Middle frontal gyrus (tissue), 1 donor: ENCODE results near the gene ANKMY2.
"Not testable (repeated sequence)": the region's sequence is repeated elsewhere in the genome, so short reads cannot be mapped to it uniquely, and the experiment has no call there.

Experiments used
- DNase-seq: peaks from one replicate; pipeline ENCODE4 v3.0.0-alpha.2; 2015; ENCODE audit warnings: low spot score; ENCODE audit errors: extremely low spot score

Gene ANKMY2

DNA sequence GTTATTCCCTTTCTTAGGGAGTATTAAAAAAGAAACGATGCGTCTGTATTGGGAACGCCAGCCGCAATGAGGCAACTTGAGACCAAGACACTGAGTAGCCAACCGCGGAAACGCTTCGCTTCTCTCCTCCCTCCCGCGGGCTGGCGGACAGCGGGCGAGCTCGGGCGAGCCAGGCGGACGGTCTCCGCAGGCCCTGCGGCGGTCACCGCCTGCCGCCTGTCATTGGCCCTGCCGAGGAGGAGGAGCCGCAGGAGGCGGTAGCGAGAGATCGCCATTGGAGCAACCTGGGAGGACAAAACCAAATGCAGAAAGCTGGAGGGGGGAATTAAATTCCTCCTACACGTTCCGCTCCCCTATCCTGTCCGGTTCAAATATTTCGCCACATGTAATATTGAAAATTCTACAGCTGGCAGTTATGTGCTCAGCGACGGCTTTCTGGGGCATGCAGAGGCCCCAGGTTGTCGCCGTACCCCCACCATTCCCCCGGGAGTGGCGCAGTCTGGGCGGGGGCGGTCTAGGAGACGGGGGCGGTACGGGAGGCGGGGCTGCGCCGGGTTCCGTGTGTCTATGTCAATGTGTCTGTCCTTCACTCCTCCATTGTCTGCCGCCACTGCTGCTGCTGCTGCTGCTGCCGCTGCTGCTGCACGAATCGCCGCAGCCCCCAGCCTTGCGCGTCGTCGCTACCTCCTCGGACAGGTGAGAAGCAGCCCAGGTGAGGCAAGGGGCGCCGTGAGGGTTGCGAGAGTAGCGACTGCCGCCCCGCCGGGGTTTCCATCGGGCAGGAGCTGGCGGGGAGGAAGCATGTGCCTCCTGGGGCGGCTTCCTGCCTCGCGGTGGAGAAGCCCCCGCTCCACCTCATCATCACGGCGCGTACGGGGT, at the start of gene ANKMY2, which contains the start of gene BZW2:
ANKMY2 (minus strand) TSS at position 162 of the 879 bp plus-strand sequence. CDS start 181 bp downstream, outside the sequence.
BZW2 (plus strand) TSS at position 589 of the 879 bp plus-strand sequence. CDS start 19,263 bp downstream, outside the sequence.
- peak; percentile 88 for DNase-seq

DNA sequence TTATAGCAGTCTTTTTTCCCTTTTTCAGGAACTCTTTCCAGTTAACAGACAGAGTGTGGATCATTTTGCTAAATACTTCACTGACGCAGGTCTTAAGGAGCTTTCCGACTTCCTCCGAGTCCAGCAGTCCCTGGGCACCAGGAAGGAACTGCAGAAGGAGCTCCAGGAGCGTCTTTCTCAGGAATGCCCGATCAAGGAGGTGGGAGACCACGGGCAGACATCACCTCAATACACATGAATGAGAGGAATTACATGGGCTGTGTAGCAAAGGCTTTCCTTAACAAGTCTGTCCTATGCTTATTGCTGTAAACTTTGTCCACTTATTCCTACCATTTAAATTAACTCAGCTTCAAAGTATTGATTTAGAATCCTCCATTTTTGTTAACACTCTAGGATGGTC, 49.3 kb upstream of the ANKMY2 start:
- DNase-seq = no peak

DNA sequence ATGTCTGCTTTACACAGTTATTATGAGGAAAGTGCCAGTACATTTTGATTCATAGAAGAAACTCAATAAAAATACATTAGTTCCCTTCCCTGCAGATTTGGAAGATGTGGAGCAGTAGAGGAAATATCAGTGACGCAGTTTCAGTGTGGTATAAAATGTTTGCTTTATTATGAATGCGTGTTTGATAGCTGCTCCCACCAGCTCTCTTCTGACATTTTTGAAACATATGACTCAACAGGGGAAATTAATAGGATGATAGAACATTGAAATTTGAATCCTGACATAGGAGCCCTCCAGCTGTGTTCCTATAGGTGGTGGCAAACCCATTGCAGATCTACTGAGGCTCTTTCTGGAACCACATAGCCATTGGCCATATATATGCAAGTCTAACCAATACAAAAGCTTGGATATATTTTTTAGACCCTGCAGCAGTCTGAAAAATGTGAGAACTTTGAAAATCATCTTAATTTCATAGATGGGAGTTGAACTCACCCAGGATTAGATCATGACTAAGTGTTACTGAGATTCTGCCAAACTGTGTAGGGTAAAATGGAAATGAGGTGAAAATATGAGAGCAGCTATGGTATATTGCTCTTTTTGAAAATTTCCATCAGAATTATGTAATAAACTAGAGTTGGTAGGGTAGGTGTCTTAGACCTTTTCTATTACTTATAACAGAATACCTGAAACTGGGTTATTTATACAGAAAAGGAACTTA, 48.2 kb upstream of the ANKMY2 start:
- DNase-seq = peak; percentile 12

DNA sequence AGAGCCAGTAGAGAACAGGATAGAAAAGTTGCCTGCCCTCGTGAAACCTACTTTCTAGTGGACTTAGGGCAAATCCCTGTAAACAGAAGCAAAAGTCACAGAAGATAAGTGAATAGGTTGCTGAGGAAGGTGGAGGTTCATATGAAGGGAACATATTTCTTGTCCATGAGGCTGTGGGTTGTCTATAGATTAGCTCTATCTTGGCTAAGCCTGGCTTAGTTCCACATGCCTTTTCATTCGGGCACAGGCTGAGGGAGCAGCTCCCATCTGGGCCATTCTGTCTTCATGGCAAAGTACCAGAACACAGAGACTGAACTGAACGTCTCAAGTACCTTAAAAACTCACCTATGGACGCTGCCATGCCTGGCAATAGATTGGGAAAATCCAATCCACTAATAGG, 45.7 kb upstream of the ANKMY2 start:
- DNase-seq = no peak

DNA sequence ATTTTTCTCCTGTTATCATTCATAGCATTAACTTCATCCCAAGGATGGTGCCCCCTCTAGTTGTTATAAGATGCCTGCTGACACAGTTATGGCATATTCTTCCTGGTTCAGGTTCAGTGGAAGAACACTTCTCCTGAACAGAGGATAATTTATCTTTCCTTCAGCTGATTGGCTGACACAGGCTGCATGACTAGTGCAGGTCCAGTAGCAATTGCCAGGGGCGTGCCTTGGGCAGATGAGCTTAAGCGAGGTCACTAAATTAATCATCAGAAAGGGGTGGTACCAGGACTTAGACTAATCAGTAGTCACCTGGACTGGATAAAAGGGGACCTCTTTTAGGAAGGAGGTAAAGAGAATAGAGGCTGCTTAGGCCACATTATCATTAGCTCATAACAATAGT, 42.7 kb upstream of the ANKMY2 start:
- DNase-seq = no peak

DNA sequence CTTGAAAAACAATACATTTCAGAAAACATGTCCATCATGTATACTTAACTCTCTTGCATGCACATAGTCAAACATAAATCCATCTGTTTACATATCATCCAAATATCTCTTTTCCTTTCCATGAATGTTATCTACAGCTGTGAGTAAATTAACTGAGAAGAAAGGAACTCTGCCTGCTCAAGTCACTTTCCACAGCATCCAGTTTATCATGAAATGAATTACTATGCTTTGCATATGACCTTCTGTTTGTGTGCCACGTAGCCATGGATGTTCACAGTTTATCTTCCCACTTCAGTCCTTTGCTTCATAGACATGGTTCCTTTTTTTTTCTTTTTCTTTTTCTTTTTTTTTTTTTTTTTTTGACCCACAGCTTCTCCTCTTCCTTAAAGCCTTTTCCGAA, 40.0 kb upstream of the ANKMY2 start:
- no peak for DNase-seq

DNA sequence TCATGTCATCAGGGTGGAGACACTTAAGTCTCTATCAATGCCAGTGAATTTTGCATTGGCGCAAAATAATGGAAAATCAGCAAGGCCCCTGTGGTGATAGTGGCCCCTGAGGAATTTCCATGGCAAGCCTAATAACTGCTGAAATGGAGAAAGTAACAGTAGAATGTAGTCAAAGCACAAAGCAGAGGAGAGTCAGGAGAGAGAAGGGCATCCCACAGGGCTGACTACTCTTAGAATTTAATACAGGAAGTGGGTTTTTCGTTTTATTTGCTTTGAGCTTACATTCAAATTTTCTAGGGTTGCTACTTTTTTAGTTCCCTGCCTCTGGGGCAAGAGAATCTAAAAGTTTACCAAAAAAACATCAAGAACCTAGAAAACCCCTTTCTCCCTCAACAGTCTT, 39.4 kb upstream of the ANKMY2 start:
- DNase-seq = no peak

DNA sequence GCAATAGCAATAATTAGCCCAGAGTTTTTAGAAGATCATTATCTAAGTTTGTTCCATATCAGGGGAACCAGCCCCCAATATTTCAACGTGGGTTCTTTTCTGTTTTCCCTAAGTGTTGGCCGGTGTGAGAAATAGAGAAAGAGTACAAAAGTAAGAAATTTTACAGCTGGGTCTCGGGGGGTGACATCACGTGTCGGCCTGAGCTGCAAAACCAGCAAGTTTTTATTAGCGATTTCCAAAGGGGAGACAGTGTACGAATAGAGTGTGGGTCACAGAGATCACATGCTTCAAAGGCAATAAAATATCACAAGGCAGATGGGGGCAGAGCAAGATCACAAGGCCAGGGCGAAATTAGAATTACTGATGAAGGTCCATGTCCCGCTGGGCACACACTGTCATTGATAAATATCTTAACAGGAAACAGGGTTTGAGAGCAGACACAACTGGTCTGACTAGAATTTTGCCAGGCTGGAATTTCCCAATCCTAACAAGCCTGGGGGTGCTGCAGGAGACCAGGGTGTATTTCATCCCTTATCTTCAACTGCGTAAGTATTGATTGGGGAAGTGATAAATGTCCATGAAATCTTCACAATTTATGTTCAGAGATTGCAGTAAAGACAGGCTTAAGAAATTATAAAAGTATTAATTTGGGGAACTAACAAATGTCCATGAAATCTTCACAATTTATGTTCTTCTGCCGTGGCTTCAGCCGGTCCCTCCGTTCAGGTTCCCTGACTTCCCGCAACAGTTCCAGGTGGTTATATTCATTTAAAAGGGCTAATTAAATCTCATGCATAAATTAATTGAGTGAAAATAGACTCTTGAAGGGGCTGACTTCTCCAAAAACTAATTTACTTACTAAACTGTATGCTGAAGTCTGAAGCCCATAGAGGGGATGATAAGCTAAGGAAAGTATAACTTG, 33.4 kb upstream of the ANKMY2 start:
- not testable (repeated sequence) for DNase-seq

DNA sequence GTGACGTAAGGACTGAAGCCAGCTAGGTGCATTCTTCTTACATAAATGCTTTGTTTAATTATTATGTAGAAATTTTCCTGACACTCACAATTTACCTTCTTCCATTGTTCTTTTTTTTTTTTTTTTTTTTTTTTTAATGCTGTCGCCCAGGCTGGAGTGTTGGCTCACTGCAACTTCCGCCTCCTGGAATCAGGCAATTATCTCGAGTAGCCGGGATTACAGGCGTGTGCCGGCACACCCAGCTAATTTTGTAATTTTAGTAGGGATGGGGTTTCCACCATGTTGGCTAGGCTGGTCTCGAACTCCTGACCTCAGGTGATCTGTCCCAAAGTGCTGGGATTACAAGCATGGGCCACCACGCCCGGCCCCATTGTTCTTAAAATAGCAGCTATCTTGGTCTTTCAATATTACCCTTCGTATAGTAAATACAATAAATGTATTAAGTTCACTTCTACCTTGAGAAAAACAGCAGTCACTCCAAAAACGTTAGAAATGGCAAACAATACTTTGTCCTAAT, 32.5 kb upstream of the ANKMY2 start:
- no peak for DNase-seq

DNA sequence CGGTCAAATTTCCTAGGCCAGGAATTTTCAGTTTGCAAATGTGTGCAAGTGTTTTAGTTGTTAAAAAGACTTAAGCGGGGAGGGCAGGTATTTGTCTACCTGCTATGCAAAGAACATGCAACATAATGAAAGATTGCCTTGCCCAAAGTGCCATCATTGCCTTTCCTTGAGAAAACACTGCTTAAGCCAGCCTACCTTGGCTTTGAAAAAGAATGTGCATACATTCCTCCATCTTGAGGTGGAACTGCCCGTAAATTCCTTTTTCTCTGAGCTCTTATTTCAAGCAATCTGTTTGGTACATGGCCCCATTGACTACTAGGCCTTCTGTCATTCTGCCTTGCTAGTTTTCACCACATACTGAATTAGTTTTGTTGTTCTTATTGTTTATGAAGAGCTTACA, 29.7 kb upstream of the ANKMY2 start:
- DNase-seq = no peak

DNA sequence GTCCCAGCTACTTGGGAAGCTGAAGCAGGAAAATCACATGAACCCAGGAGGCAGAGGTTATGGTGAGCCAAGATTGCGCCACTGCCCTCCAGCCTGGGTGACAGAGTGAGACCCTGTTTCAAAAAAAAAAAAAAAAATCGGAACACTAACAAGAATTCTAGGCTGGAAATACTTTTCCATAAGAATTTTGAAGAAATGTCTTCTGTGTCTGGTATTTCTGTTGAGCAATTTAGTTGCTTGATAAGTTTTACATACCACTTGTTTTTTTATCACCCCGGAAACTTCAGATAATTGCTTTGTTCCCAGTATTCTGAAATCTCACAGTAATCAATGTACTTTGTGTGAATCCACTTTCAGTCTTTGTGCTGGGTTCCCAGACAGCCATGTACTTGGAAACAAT, 26.3 kb upstream of the ANKMY2 start:
- DNase-seq = no peak

DNA sequence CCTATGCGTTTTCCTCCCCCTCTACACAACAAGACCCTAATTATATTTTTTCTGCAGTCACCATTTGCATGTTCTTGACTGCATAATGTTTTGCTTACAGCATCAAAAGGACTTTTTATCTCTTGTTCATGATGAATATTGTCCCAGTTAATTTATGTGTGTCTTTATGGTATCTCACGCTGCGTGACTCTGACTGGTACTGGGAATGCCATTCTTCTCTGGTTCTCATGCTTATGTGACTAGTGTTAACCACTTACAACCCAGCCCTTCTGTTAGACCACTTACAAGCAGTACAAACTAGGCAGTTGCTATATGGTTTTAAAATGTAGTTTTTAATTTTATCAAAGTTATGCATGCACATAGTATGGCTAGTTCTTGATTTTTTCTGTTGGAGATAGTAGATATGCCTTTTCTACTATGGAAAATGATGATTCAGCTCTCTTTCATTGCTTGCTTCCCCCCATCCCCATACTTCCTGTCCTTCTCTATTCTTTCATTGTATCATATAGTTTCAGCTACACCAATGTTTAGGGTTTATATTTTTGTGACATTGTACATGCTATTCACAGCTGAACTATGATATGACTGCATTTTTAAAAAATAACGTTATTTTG, 25.3 kb upstream of the ANKMY2 start:
- no peak for DNase-seq

DNA sequence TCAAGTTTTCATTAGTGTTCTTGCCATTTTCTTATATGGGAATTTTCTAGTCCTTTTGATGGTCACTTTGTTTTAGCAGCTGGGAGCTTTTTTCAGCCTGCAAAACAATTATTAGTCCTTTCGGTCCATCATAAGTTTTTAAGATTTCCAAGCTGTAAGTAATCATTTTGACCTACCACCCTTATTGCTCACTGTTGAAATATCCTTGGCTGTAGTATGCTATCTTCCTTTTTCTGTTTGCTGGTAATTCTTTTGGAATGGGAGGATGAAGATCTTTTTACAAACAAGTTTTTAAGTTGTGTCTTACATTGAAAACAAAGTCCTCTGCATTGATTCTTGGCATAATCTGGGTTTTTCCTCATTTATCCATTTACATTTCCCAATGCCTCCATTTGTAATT, 24.5 kb upstream of the ANKMY2 start:
- DNase-seq = no peak

DNA sequence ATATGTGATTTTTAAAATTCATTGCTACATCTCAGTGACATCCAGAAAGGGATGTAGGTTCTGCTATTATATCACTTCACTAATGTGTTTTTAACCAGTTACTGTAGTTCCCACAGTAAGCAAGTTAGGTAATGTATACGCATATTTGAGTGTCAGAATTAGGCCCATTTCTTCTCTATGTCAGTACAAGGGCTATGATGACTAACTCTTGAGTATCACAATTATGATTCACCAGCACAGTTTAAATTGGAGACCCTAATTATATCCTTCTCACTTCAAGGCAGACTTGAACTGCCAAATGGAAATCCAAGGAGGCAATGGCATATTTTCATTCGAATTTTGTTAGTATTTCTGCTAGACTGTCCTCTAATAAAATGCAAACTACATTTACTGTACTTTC, 24.0 kb upstream of the ANKMY2 start:
- DNase-seq = peak; percentile 13

DNA sequence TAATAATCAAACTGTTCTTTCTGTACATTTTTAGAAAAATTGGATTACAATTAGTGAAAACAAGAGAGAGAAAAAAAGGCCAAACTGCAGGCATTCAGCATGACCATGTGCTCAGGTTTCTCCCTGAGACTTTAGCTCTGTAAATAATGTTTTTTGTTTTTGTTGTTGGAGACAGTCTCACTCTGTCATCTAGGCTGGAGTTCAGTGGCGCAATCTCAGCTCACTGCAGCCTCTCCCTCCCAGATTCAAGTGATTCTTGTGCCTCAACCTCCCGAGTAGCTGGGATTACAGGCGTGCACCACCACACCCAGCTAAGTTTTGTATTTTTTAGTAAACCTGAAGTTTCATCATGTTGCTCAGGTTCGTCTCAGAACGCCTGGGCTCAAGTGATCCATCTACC, 23.4 kb upstream of the ANKMY2 start:
- no peak for DNase-seq

DNA sequence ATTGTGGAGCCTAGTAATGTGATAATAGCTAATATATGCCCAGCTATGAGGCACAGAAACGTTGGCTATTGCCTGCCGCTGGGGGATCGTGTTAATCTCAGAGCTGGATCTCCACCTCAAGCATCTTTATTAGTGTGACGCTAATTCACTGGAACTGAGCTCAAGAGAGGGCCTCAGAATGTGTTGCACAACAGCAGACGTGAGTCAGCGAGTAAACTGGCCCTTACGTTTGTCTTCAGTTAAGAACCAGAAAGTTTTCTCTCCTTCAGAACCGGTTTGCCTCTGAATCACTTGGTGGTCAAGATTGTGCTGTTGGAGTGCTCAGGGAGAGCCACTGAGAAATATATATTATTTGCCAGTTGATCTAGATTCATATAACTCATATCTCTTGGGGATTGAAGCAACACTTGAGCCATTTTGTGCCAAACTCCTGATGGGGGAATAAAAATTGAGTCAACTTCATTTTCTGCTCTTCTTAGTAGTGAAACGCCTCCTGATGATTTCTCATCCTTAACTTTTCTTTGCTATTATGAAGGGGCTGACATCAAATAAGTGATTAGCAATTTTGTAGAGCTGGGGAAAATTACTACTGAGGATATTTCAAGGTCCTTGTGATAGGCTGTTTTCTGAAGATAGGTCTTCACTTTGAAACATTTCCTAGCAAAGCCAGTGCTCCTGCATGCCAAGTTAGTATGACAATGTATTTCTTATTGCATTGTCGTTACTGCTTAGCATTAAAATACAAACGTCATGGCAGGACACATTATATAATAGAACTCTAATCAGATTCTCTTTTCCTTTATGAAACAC, 22.7 kb upstream of the ANKMY2 start:
- no peak for DNase-seq

DNA sequence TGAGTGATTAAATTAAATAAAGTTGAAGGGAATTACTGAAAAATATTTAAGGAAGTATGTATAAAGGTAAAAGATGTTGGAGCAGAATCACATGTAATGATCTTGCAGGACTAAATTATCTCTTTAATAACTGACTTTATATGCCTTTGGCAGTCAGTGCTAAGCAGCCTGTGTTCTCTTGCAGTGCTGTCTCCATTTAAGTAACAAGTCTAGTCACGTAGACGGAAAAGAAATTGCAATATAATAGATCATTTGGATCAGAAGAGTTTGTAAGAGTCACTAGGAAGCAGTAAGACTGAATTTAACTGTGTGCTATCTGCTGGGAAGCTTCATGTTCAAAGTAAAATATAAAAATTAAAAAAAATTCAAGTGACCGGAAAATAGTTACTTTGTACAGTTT, 21.8 kb upstream of the ANKMY2 start:
- DNase-seq = no peak

DNA sequence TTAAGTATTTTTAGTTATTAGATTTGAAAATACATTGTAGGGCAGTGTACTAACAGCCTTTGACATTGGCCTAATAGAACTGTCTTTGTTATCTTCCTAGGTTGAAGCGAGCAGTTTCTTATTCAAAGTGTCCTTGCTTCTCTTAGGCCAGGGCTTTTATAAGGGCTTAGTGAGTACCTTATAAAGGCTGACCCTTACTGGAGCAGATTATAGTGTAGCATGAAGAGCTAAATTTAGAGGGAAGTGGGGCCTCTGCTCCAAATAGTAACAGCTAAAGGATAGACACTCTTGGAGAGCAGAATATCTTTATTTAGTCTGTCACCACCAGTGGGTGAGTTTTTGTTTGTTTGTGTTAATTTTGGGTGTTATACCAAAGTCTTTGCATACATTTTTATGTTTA, 16.4 kb upstream of the ANKMY2 start:
- no peak for DNase-seq

DNA sequence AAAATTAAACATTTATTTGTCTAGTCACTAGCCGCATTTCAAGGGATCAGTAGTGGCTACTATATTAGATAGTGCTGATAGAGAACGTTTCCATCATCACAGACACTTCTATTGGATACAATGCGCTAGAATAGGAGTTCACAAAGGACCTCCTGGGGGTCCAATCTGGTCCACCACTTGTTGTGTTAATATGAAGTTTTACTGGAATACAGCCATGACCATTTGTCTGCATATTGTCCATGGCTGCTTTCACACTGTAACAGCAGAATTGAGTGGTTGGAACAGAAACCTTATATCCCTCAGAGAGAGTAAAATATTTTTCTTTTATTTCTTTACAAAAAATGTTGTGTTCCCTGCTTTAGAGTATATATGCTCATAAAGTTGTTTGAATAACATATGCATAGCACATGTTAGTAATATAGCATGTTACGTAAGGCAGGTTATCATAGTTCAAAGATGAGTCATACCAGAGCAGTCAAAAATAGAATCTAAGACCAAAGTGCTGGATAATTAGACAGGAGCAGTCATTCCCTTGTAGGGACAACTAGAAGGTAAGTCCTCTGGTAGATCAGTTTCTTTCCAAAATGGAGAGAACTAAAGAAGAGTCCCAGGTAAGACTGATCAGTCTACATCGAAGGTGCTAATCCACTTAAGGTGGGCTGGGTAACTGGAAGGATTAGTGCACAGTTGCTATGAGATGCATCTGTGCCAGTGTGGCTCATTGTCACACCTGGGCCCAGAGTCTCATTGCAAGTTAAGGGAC, 15.3 kb upstream of the ANKMY2 start:
- no peak for DNase-seq
